HG03521 (cell line): ENCODE data around the gene RAD9A.
A peak's percentile ranks its signal among the peaks of the same experiment; 100 is the strongest.
"Not testable (repeated sequence)": the region's sequence is repeated elsewhere in the genome, so short reads cannot be mapped to it uniquely, and the experiment has no call there.

Experiments used
- ATAC-seq: cut with Tn5 transposase; IDR thresholded peaks from one replicate; pipeline ENCODE4 v1.9.1; 2021; ENCODE audit warnings: mild to moderate bottlenecking, moderate library complexity; ENCODE audit not compliant: unreplicated experiment

The RAD9A gene

DNA sequence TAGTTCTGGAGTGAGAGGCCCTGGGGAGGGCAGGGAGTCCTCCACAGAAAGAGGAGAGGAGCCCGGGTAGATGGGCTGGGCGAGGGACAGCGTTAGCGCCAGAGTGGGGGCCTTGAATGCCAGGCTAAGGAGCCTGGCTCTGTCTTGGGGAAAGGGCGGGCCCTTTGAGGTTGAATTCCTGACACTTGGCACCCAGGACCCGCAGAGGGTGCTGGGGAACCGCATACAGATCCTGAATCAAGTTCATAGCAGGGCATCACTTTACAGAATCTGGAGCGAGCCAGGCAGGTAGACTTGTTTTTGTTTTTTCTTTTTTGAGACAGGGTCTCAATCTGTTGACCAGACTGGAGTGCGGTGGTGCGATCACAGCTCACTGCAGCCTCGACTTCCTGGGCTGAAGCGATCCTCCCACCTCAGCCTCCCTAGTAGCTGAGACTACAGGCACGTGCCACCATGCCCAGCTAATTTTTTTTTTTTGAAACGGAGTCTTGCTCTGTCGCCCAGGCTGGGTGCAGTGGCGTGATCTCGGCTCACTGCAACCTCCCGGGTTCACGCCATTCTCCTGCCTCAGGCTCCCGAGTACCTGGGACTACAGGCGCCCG lies 29.7 kb downstream of the RAD9A start:
- ATAC-seq = no peak

- no peak for ATAC-seq
These were observed 31.1 kb downstream of the RAD9A start for GRCh38 chr11:67422891-67423290.

- ATAC-seq = no peak
These were observed 31.7 kb downstream of the RAD9A start for GRCh38 chr11:67423466-67423865.

- ATAC-seq = no peak
These were observed 32.3 kb downstream of the RAD9A start for GRCh38 chr11:67423891-67424613.

DNA sequence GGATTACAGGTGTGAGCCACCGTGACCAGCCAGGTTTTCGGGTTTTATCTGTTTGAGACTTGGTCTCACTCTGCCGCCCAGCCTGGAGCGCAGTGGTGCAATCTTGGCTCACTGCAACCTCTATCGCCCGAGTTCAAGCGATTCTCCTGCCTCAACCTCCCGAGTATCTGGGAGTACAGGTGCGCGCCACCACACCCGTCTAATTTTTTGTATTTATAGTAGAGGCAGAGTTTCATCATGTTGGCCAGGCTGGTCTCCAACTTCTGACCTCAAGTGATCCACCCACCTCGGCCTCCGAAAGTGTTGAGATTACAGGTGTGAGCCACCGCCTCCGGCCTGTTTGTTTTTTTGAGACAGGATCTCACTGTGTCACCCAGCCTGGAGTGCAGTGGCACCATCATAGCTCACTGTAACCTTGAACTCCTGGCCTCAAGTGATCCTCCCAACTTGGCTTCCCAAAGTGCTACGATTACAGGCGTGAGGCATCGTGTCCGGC lies 35.6 kb downstream of the RAD9A start:
- not testable (repeated sequence) for ATAC-seq

DNA sequence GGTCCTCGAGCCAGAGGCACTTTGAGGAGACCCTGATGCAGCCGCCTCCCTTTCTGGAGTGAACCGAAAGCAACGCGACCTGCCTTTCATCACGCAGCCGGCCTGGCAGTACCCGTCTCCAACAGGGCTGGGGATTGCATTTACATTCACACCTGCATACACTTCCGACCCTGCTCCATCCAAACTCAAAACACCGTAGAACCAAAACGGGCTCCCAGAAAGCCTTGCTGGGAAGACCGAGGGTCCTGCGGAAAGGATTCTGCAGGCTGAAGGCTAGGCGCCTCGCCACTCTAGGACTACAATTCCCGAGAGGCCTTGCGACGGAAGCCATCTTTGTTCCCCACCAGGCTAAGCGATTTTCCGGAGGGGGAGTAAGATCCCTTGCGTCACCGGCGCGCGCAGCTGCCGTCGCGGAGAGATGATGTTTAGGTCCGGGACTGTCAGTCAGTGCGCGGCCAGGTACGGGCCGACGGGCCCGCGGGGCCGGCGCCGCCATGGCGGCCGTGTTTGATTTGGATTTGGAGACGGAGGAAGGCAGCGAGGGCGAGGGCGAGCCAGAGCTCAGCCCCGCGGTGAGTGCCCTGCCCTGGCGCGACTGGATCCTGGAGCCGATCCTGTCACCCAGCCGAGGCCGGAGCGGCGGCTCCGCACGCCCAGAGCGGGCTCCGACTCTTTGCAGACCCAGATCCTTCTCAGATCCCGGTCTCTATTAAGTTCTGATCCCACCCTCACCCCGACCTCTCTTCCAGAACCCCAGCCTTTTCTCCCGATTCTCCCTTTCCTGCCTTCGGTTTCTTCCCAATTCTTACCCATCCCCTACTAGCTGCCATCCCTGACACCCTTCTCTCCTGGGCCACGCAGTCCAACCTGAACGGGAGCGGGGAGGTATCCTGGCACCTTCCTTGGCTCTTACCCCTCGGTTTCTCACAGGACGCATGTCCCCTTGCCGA lies 36.5 kb downstream of the RAD9A start, which contains the start of gene RPS6KB2:
TSS of gene RPS6KB2 (plus strand) at position 443 of the 950 bp plus-strand sequence. CDS start at position 495, 52 bp downstream.
- ATAC-seq = peak; percentile 78

DNA sequence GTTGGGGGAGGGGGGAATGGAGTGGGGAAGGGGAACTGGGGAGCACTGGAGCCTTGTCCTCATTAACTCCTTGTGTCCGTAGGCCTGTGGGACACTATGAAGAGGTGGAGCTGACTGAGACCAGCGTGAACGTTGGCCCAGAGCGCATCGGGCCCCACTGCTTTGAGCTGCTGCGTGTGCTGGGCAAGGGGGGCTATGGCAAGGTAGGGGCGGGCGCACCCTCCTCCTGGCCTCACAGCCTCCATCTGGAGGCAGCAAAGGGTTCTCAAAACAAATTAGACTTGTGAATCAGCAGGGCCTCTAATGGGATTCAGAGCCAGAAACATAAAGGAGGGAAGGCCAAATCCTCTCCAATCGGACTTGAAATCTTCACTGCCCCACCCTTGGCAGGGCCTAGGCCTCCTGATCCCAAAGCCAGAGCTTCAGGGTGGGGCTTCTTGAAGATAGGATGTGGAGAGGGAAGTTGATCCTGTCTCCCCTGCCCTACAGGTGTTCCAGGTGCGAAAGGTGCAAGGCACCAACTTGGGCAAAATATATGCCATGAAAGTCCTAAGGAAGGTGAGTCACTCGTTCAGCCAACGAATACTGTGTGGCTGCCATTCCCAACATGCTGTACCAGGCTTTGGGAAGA lies 37.4 kb downstream of the RAD9A start:
- ATAC-seq = no peak

DNA sequence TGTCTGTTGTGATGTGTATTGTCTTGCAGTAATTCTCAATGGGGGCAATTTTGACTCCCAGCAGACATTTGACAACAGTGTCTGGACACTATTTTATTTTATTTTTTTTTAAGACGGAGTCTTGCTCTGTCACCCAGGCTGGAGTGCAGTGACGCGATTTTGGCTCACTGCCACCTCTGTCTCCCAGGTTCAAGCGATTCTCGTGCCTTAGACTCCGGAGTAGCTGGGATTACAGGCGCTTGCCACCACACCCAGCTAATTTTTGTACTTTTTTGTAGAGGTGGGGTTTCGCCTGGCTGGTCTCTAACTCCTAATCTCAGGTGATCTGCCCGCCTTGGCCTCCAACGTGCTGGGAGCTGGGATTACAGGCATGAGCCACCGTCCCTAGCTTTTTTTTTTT lies 37.9 kb downstream of the RAD9A start:
- ATAC-seq = no peak

DNA sequence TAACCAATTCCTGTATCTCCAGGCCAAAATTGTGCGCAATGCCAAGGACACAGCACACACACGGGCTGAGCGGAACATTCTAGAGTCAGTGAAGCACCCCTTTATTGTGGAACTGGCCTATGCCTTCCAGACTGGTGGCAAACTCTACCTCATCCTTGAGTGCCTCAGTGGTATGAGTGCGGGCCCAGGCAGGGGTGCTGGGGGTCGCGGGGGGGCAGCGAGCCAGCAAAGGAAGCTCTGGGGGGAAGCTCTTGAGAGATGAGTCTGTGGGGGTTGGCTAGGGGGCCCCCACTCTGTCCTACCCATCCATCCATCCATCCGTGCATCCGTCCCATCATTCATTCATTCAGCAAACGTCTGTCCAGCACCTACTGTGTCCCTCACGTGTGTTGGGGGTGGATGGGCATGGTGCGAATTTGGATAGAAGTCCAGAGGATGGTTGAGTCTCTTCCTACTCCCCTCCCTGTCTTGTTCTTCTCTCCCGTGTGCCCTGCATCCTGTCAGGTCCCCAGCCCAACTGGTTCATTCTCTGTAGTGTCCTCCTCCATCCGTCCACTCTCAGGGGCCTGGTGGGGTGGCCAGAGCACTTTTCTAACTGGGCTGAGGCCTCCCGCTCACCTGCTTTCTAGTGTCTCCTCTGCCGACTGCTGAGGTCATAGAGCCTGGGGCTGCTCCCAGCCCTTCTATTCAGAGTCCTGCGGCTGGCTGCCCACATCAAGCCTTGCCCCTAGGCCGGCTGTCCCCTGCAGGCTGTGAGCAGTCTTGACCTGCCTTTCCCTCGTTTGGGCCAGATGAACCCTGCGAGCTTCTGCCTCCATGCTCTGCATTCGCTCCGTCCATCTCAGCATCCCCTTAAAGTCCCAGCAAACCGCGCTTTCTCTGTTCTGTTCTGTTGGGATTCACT lies 39.8 kb downstream of the RAD9A start:
- no peak for ATAC-seq

DNA sequence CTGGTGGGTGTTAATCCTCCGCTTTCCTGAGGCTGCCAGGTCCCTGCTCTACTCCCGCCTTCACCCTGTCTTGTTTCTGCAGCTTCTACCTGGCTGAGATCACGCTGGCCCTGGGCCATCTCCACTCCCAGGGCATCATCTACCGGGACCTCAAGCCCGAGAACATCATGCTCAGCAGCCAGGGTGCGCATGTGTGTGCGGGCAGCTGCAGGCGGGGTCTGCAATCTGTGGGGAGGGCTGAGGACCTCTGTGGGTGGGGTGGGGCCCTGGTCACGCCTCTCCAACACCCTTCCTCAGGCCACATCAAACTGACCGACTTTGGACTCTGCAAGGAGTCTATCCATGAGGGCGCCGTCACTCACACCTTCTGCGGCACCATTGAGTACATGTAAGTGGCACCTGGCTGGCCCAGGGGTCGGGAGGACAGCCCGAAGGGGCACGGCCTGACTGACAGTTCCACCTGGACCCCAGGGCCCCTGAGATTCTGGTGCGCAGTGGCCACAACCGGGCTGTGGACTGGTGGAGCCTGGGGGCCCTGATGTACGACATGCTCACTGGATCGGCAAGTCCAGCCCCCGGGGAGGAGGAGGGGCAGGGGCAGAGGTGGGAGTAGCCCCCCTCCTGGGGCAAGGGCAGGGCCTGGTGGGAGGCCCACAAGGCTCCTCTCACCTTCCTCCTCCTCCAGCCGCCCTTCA lies 41.0 kb downstream of the RAD9A start:
- no peak for ATAC-seq

GRCh38 chr11:67433536-67434394 lies 42.0 kb downstream of the RAD9A start:
- ATAC-seq = no peak

DNA sequence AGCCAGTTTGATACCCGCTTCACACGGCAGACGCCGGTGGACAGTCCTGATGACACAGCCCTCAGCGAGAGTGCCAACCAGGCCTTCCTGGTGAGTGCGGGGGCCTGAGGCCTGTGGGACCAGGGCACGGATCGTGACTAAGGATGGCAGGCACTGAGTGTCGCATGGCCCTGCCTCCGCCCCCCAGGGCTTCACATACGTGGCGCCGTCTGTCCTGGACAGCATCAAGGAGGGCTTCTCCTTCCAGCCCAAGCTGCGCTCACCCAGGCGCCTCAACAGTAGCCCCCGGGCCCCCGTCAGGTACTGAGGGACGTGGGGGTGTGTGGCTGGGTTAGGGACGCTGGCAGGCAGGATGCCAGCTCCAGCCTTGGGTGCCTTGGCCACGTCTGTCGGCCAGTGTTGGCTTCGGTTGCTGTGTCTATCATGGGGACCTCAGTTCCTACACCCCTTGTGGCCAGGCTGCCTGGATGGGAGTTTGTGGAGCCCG lies 42.7 kb downstream of the RAD9A start:
- no peak for ATAC-seq

- no peak for ATAC-seq
These were observed 43.4 kb downstream of the RAD9A start for GRCh38 chr11:67435031-67435726.

DNA sequence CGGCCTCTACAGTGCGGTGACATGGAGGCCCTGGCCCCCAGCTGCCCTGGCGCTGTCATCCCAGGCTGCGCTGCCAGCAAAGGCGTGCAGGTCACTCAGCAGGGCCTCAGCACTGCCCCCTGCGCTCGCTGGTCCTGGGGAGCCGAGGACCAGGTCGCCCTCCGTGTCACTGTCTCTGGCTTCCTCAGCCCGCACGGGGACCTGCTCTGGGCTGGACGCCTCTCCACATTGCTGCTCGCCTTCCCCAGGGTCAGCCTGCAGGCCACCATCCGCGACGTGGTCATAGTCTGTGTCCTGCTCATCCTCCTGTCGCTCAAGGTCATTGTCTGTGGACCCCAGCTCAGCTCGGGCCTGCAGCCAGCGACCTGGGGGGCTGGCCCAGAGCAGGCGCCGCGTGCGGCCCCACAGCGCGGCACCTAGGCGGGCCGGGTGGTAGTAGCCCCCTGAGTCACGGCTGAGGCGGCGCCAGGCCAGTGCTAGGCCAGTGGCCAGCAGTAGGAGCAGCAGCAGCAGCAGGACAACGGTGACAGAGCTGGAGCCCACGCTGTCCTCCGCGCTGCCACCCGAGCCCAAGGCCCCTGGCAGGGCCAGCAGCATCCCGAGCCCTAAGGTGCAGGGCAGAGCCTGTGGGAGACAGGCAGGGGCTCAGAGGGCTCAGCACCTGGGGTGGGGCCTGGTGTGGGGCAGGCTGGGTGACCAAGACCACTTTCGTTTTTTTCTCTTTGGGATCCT lies 44.1 kb downstream of the RAD9A start:
- ATAC-seq = no peak

- no peak for ATAC-seq
These were observed 44.8 kb downstream of the RAD9A start for GRCh38 chr11:67436459-67437081.

- no peak for ATAC-seq
These were observed 45.5 kb downstream of the RAD9A start, which contains the start of gene PTPRCAP for GRCh38 chr11:67437082-67437808. TSS of gene PTPRCAP (minus strand) at chr11:67437682. CDS start at chr11:67437619, 63 bp downstream.
